HepG2 (cell line): ENCODE data around the gene OR2W3. TPM values are rescaled to one million over a fixed set of nuclear protein-coding genes. Genes with fewer than 3 reads are reported as not detected.

Experiments
- ATAC-seq: fragments of 200-7000 bp; cut with Tn5 transposase; 3 replicates; pipeline ENCODE4 v1.9.1; 2020; ENCODE audit warnings: mild to moderate bottlenecking, moderate library complexity
- BruUV-seq: library from RNA; stranded (reverse); fragments of 400-500 nt; replicated peaks from 2 replicates; lab custom pipeline; 2021; lab: Mats Ljungman, UMichigan
- CTCF ChIA-PET: fragments of 300-600 bp; formaldehyde crosslinking; extraction: SDS; loops from one replicate; lab custom pipeline; 2021; ENCODE audit warnings: low total read pairs, inconsistent platforms, low intra/inter-chr PET ratio; lab: Yijun Ruan, JAX
- POLR2A ChIA-PET: fragments of 350-600 bp; sonication (Branson Sonifier 250); formaldehyde crosslinking; loops from one replicate; lab custom pipeline; 2020; ENCODE audit warnings: antibody characterized with exemption, inconsistent platforms; lab: Yijun Ruan, JAX
- DNase-seq: peaks from one replicate; pipeline ENCODE4 v3.0.0-alpha.2; 2015; ENCODE audit warnings: low spot score
- FAIRE-seq: peaks from 3 replicates; lab custom pipeline; 2011; peaks lifted over from hg19 to GRCh38; lab: Jason Lieb, UNC
- H2AFZ ChIP-seq: one replicate; pipeline ENCODE4 v1.6.1; 2011; ENCODE audit warnings: low read length, inconsistent platforms
- H3K27ac ChIP-seq: fragments of 300-600 bp; 3 replicates; pipeline ENCODE4 v1.8.0; 2011; ENCODE audit warnings: mixed run types, mild to moderate bottlenecking, mixed read lengths, low read length, inconsistent platforms; ENCODE audit not compliant: insufficient read depth; ENCODE audit errors: extremely low read length
- H3K27me3 ChIP-seq, 2 experiments: fragments of 200-600 bp in 1 of 2; 2 replicates in 1 of 2; 3 replicates in 1 of 2; pipeline versions ENCODE4 v1.6.0 to v1.8.0; 2011; ENCODE audit warnings: low read length in 2 of 2, mild to moderate bottlenecking in 2 of 2, moderate library complexity in 2 of 2, inconsistent platforms in 1 of 2; ENCODE audit not compliant: insufficient read depth in 2 of 2, control insufficient read depth in 1 of 2
- H3K36me3 ChIP-seq, 2 experiments: fragments of 200-600 bp in 1 of 2; replicated peaks in 1 of 2; 2 replicates in 1 of 2; 3 replicates in 1 of 2; pipeline versions ENCODE4 v1.5.1 to v1.8.0; 2011; ENCODE audit warnings: low read length in 2 of 2, inconsistent platforms in 1 of 2; ENCODE audit not compliant: insufficient read depth in 2 of 2, control insufficient read depth in 1 of 2
- H3K4me1 ChIP-seq: 2 replicates; pipeline ENCODE4 v1.5.1; 2012; ENCODE audit warnings: low read length, inconsistent platforms; ENCODE audit not compliant: insufficient read depth
- H3K4me2 ChIP-seq: 2 replicates; pipeline ENCODE4 v1.6.0; 2011; ENCODE audit warnings: low read depth, low read length, inconsistent platforms
- H3K4me3 ChIP-seq, 3 experiments: fragments of 200-600 bp in 1 of 3; sonication (generic), shearing (Covaris generic) in 1 of 3; replicated peaks in 1 of 3; 2 replicates each; pipeline ENCODE4 v1.5.1; 2011 to 2016; ENCODE audit warnings: low read length in 3 of 3, inconsistent platforms in 2 of 3, low read depth in 2 of 3, mild to moderate bottlenecking in 2 of 3, control low read depth in 1 of 3, mixed read lengths in 1 of 3; ENCODE audit not compliant: insufficient read depth in 1 of 3
- H3K79me2 ChIP-seq: one replicate; pipeline ENCODE4 v1.6.1; 2011; ENCODE audit warnings: low read length, inconsistent platforms; ENCODE audit not compliant: insufficient read depth
- H3K9ac ChIP-seq: 2 replicates; pipeline ENCODE4 v1.6.0; 2011; ENCODE audit warnings: mild to moderate bottlenecking, low read depth, low read length, inconsistent platforms; ENCODE audit not compliant: insufficient read depth
- H3K9me3 ChIP-seq: 2 replicates; pipeline ENCODE4 v1.5.1; 2012; ENCODE audit warnings: mild to moderate bottlenecking, low read length
- H4K20me1 ChIP-seq: 2 replicates; pipeline ENCODE4 v1.6.0; 2011; ENCODE audit warnings: inconsistent platforms, mild to moderate bottlenecking, low read length, moderate library complexity; ENCODE audit not compliant: insufficient read depth
- FOXO1 ChIP-seq: sonication (generic); formaldehyde crosslinking; IDR thresholded peaks from 2 replicates; pipeline ENCODE4 v1.4.0; 2020; ENCODE audit warnings: missing genetic modification reagents
- IRF9 ChIP-seq: sonication (generic); formaldehyde crosslinking; IDR thresholded peaks from 2 replicates; pipeline ENCODE4 v1.8.0; 2022; ENCODE audit warnings: missing genetic modification reagents, mild to moderate bottlenecking, borderline replicate concordance
- KDM1A ChIP-seq: IDR thresholded peaks from 2 replicates; pipeline ENCODE4 v1.6.1; 2016; ENCODE audit warnings: missing compliant biosample characterization
- MYC ChIP-seq: sonication (generic); formaldehyde crosslinking; IDR thresholded peaks from 2 replicates; pipeline ENCODE4 v1.9.0; 2021; ENCODE audit warnings: missing genetic modification reagents, borderline replicate concordance
- NAIF1 ChIP-seq: sonication (generic); formaldehyde crosslinking; IDR thresholded peaks from 2 replicates; pipeline ENCODE4 v1.5.0; 2020; ENCODE audit warnings: mild to moderate bottlenecking, missing genetic modification reagents, borderline replicate concordance
- POLR2G ChIP-seq: fragments of 200-400 bp; formaldehyde crosslinking; IDR thresholded peaks from 2 replicates; pipeline ENCODE4 v1.6.1; 2018; ENCODE audit warnings: mild to moderate bottlenecking, low read depth, low read length, moderate library complexity
- SRF ChIP-seq: IDR thresholded peaks from 2 replicates; pipeline ENCODE4 v1.6.1; 2011; ENCODE audit warnings: mild to moderate bottlenecking, low read depth, low read length, moderate library complexity
- YEATS2 ChIP-seq: sonication (generic); formaldehyde crosslinking; IDR thresholded peaks from 2 replicates; pipeline ENCODE4 v1.4.0; 2020; ENCODE audit warnings: missing genetic modification reagents, borderline replicate concordance
- ZFP36L2 ChIP-seq: sonication (generic); formaldehyde crosslinking; IDR thresholded peaks from 2 replicates; pipeline ENCODE4 v1.4.0; 2020; ENCODE audit warnings: missing genetic modification reagents
- ZFP62 ChIP-seq: sonication (generic); formaldehyde crosslinking; IDR thresholded peaks from 2 replicates; pipeline ENCODE4 v1.4.0; 2020; ENCODE audit warnings: missing genetic modification reagents
- ZNF18 ChIP-seq: sonication (generic); formaldehyde crosslinking; IDR thresholded peaks from 2 replicates; pipeline ENCODE4 v1.8.0; 2022; ENCODE audit warnings: mild to moderate bottlenecking, missing genetic modification reagents; ENCODE audit not compliant: insufficient replicate concordance
- ZNF646 ChIP-seq: sonication (generic); formaldehyde crosslinking; IDR thresholded peaks from 2 replicates; pipeline ENCODE4 v1.9.0; 2021; ENCODE audit warnings: mild to moderate bottlenecking, missing genetic modification reagents
- ZNF740 ChIP-seq: sonication (generic); formaldehyde crosslinking; IDR thresholded peaks from 2 replicates; pipeline ENCODE4 v1.4.0; 2020; ENCODE audit warnings: missing genetic modification reagents
- WGBS: methylation state at CpG from one replicate; pipeline ENCODE4 v1.1.6; 2017; ENCODE audit warnings: low lambda C conversion rate; 5-methylcytosine and 5-hydroxymethylcytosine counted together
- in situ Hi-C: cut with HindIII; loops from 2 replicates; pipeline ENCODE4 v1.10.0; 2017; ENCODE audit warnings: low pct_unique_long_range_greater_than_20kb; ENCODE audit not compliant: extremely low pct_ligation_motif_present
- intact Hi-C: fragments of 100-400 bp; cut with micrococcal nuclease; formaldehyde crosslinking; loops from one replicate; pipeline ENCODE4 v1.10.0; 2022; ENCODE audit not compliant: unreplicated experiment
- polyA plus RNA-seq, 8 experiments: library from polyadenylated mRNA; depleted of rRNA in 3 of 8; stranded (reverse) in 7 of 8; unstranded in 1 of 8; fragments of >200 nt; fragmentation: Illumina TruSeq in 4 of 8; extraction: Trizol in 4 of 8; gene quantifications; 2 replicates each; pipeline versions ENCODE4 v1.2.1 to v1.2.3, GENCODE V29; 2011 to 2016; ENCODE audit warnings: low read depth in 4 of 8, missing spikeins in 1 of 8, mixed read lengths in 1 of 8; ENCODE audit not compliant: insufficient read depth in 1 of 8
- total RNA-seq, 5 experiments: library from RNA; depleted of rRNA; stranded (reverse); fragments of >200 nt; fragmentation: Illumina TruSeq; extraction: Trizol; gene quantifications; 2 replicates each; pipeline ENCODE4 v1.2.3, GENCODE V29; 2016; ENCODE audit warnings: low read depth in 1 of 5

The OR2W3 gene
- total and polyA plus RNA-seq, 2 of the 13 experiments (the other 11 are each of a cell fraction or from before 2014, with no cell fraction given), result not detected

GRCh38 chr1:247905910-247906503 is 10.6 kb downstream of the OR2W3 start:
- intact Hi-C loops, result no loop called here
- DNase-seq (no peak), FAIRE-seq (no peak), ATAC-seq (no peak)
- in situ Hi-C loops, result no loop called here
- Histone ChIP-seq H3K4me2 (no peak overlapping the region), H3K4me3 (no peak overlapping the region), H3K79me2 (no peaks in the 10 kb centered on the region), H3K9me3 (peaks cover 25% of the 10 kb centered on the region), H4K20me1 (no peaks in the 10 kb centered on the region), H3K36me3 (no peaks in the 10 kb centered on the region), H3K27me3 (no peaks in the 10 kb centered on the region; a peak in 1 of 5 replicates), H3K4me1 (no peaks in the 10 kb centered on the region), H2AFZ (no peak overlapping the region), H3K27ac (no peak overlapping the region), H3K9ac (no peak overlapping the region)
- BruUV-seq, result no TSS peak
- 26% methylated on average over 9 of the region's 9 CpGs for WGBS
- ChIA-PET POLR2A (no interaction called here), CTCF (no interaction called here)
- TF ChIP-seq ZNF646 (CRISPR knock-in tag) (no peak), POLR2G (no peak), IRF9 (CRISPR knock-in tag) (no peak), SRF (no peak), FOXO1 (CRISPR knock-in tag) (no peak), ZNF740 (CRISPR knock-in tag) (no peak), NAIF1 (CRISPR knock-in tag) (no peak), ZFP36L2 (CRISPR knock-in tag) (no peak), MYC (CRISPR knock-in tag) (no peak), ZFP62 (CRISPR knock-in tag) (no peak), ZNF18 (CRISPR knock-in tag) (no peak), YEATS2 (CRISPR knock-in tag) (no peak), KDM1A (CRISPR knock-in tag) (no peak)
